ENCODE data around the gene GNG2. TPM values are rescaled to one million over a fixed set of nuclear protein-coding genes. Genes with fewer than 3 reads are reported as not detected.

GNG2 gene
- total and polyA plus RNA-seq, 2 experiments from 2014 or later = 9.9 to 14.8 TPM

- TF ChIP-seq, protein P1, sequence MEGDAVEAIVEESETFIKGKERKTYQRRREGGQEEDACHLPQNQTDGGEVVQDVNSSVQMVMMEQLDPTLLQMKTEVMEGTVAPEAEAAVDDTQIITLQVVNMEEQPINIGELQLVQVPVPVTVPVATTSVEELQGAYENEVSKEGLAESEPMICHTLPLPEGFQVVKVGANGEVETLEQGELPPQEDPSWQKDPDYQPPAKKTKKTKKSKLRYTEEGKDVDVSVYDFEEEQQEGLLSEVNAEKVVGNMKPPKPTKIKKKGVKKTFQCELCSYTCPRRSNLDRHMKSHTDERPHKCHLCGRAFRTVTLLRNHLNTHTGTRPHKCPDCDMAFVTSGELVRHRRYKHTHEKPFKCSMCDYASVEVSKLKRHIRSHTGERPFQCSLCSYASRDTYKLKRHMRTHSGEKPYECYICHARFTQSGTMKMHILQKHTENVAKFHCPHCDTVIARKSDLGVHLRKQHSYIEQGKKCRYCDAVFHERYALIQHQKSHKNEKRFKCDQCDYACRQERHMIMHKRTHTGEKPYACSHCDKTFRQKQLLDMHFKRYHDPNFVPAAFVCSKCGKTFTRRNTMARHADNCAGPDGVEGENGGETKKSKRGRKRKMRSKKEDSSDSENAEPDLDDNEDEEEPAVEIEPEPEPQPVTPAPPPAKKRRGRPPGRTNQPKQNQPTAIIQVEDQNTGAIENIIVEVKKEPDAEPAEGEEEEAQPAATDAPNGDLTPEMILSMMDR (conservative IDR thresholded peaks at IDR 0.05; ENCODE audit: low read depth in 2 of 2) = no peak
- TF ChIP-seq POLR2AphosphoS5 (IDR thresholded peaks at IDR 0.05; ENCODE audit: low read depth) (no peak), ZNF331 (CRISPR knock-in tag; IDR thresholded peaks at IDR 0.05; ENCODE audit: low read depth) (no peak), NANOG (IDR thresholded peaks at IDR 0.05; ENCODE audit: borderline replicate concordance) (no peak)
These were observed 11.3 kb upstream of the GNG2 start (continued) for GRCh38 chr14:51849097-51849496.

GRCh38 chr14:51850651-51851050 is 9.8 kb upstream of the GNG2 start:
- DNase-seq (ENCODE audit: low spot score) (no peak), ATAC-seq (no peak)
- Mint-ChIP-seq H3K4me1 (peaks cover 23% of the 10 kb centered on the region), H3K4me3 (no peak overlapping the region), H3K27me3 (ENCODE audit: insufficient read depth, low read depth, poor library complexity) (peaks cover 17% of the 10 kb centered on the region), H3K9me3 (no peaks in the 10 kb centered on the region), H3K27ac (no peak overlapping the region), H3K36me3 (ENCODE audit: low read depth) (no peaks in the 10 kb centered on the region; the same call in 2 of the 3 replicates)
- Histone ChIP-seq H3K4me2 (no peak overlapping the region), H3K27me3 (ENCODE audit: insufficient read depth) (no peaks in the 10 kb centered on the region), H3K4me3 (no peak overlapping the region), H3K79me2 (replicated peaks; ENCODE audit: insufficient read depth) (no peaks in the 10 kb centered on the region), H3K27ac (ENCODE audit: low read depth) (no peak overlapping the region), H3K9me2 (ENCODE audit: insufficient read depth) (peaks cover 3% of the 10 kb centered on the region; the same call in 1 of the 2 replicates), H2AFZ (no peak overlapping the region), H4K20me1 (replicated peaks; ENCODE audit: insufficient read depth) (no peaks in the 10 kb centered on the region), H3K36me3 (ENCODE audit: insufficient read depth) (no peaks in the 10 kb centered on the region), H3K4me1 (ENCODE audit: insufficient read depth) (peaks cover 18% of the 10 kb centered on the region), H3F3A (replicated peaks; ENCODE audit: low read depth) (peaks cover 4% of the 10 kb centered on the region; the same call in 1 of the 2 replicates)
- TF ChIP-seq ZNF114 (CRISPR knock-in tag; IDR thresholded peaks at IDR 0.05) (no peak), STAT1 (IDR thresholded peaks at IDR 0.05; ENCODE audit: unreplicated experiment) (no peak)
- TF ChIP-seq, protein P2, sequence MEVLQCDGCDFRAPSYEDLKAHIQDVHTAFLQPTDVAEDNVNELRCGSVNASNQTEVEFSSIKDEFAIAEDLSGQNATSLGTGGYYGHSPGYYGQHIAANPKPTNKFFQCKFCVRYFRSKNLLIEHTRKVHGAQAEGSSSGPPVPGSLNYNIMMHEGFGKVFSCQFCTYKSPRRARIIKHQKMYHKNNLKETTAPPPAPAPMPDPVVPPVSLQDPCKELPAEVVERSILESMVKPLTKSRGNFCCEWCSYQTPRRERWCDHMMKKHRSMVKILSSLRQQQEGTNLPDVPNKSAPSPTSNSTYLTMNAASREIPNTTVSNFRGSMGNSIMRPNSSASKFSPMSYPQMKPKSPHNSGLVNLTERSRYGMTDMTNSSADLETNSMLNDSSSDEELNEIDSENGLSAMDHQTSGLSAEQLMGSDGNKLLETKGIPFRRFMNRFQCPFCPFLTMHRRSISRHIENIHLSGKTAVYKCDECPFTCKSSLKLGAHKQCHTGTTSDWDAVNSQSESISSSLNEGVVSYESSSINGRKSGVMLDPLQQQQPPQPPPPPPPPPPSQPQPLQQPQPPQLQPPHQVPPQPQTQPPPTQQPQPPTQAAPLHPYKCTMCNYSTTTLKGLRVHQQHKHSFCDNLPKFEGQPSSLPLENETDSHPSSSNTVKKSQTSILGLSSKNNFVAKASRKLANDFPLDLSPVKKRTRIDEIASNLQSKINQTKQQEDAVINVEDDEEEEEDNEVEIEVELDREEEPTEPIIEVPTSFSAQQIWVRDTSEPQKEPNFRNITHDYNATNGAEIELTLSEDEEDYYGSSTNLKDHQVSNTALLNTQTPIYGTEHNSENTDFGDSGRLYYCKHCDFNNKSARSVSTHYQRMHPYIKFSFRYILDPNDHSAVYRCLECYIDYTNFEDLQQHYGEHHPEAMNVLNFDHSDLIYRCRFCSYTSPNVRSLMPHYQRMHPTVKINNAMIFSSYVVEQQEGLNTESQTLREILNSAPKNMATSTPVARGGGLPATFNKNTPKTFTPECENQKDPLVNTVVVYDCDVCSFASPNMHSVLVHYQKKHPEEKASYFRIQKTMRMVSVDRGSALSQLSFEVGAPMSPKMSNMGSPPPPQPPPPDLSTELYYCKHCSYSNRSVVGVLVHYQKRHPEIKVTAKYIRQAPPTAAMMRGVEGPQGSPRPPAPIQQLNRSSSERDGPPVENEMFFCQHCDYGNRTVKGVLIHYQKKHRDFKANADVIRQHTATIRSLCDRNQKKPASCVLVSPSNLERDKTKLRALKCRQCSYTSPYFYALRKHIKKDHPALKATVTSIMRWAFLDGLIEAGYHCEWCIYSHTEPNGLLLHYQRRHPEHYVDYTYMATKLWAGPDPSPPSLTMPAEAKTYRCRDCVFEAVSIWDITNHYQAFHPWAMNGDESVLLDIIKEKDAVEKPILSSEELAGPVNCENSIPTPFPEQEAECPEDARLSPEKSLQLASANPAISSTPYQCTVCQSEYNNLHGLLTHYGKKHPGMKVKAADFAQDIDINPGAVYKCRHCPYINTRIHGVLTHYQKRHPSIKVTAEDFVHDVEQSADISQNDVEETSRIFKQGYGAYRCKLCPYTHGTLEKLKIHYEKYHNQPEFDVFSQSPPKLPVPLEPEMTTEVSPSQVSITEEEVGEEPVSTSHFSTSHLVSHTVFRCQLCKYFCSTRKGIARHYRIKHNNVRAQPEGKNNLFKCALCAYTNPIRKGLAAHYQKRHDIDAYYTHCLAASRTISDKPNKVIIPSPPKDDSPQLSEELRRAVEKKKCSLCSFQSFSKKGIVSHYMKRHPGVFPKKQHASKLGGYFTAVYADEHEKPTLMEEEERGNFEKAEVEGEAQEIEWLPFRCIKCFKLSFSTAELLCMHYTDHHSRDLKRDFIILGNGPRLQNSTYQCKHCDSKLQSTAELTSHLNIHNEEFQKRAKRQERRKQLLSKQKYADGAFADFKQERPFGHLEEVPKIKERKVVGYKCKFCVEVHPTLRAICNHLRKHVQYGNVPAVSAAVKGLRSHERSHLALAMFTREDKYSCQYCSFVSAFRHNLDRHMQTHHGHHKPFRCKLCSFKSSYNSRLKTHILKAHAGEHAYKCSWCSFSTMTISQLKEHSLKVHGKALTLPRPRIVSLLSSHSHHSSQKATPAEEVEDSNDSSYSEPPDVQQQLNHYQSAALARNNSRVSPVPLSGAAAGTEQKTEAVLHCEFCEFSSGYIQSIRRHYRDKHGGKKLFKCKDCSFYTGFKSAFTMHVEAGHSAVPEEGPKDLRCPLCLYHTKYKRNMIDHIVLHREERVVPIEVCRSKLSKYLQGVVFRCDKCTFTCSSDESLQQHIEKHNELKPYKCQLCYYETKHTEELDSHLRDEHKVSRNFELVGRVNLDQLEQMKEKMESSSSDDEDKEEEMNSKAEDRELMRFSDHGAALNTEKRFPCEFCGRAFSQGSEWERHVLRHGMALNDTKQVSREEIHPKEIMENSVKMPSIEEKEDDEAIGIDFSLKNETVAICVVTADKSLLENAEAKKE (CRISPR knock-in tag; IDR thresholded peaks at IDR 0.05) = no peak
